CD4-positive, alpha-beta T cell (primary cell): ENCODE measurements around the gene CSTPP1. TPM values are rescaled to one million over a fixed set of nuclear protein-coding genes. Genes with fewer than 3 reads are reported as not detected.

Experiments used
- ATAC-seq: fragments of 200-7000 bp; cut with Tn5 transposase; one replicate; pipeline ENCODE4 v1.10.0; 2022; ENCODE audit warnings: mild to moderate bottlenecking; ENCODE audit not compliant: poor library complexity
- CTCF ChIA-PET: fragments of 350-600 bp; sonication (Branson Sonifier 250); formaldehyde crosslinking; loops from one replicate; lab custom pipeline; 2021; ENCODE audit warnings: antibody characterized with exemption, inconsistent platforms; lab: Charles Lee
- POLR2A ChIA-PET: fragments of 350-600 bp; sonication (Branson Sonifier 250); formaldehyde crosslinking; loops from one replicate; lab custom pipeline; 2021; ENCODE audit warnings: antibody characterized with exemption, inconsistent platforms; lab: Charles Lee
- DNase-seq, 14 experiments: peaks; one replicate each; pipeline ENCODE4 v3.0.0-alpha.2; 2013 to 2020; ENCODE audit warnings: mixed read lengths in 2 of 14
- H3K27ac ChIP-seq, 2 donors: one replicate each; pipeline versions ENCODE4 v1.5.1 to v1.7.0; 2013; ENCODE audit warnings: low read length in 2 of 2, low read depth in 1 of 2, mild to moderate bottlenecking in 1 of 2
- H3K27me3 ChIP-seq, 2 experiments: 1 replicate in 1 of 2; 2 replicates in 1 of 2; pipeline versions ENCODE4 v1.6.1 to v1.7.0; 2013; ENCODE audit warnings: low read length in 2 of 2, control low read depth in 1 of 2, mild to moderate bottlenecking in 1 of 2, moderate library complexity in 1 of 2; ENCODE audit not compliant: insufficient read depth in 2 of 2, control insufficient read depth in 1 of 2
- H3K36me3 ChIP-seq: one replicate; pipeline ENCODE4 v1.6.1; 2013; ENCODE audit warnings: low read length, control low read depth; ENCODE audit not compliant: insufficient read depth
- H3K4me1 ChIP-seq: one replicate; pipeline ENCODE4 v1.6.1; 2013; ENCODE audit warnings: low read length, control low read depth; ENCODE audit not compliant: insufficient read depth
- H3K4me3 ChIP-seq: one replicate; pipeline ENCODE4 v1.5.1; 2013; ENCODE audit warnings: mild to moderate bottlenecking, low read length, moderate library complexity
- H3K9me3 ChIP-seq, 2 experiments: 1 replicate in 1 of 2; 2 replicates in 1 of 2; pipeline versions ENCODE4 v1.6.1 to v1.7.0; 2013; ENCODE audit warnings: low read length in 2 of 2, mild to moderate bottlenecking in 2 of 2, control low read depth in 1 of 2, moderate library complexity in 1 of 2; ENCODE audit not compliant: control insufficient read depth in 1 of 2, insufficient read depth in 1 of 2
- H3K27ac Mint-ChIP-seq: one replicate; pipeline ENCODE4 v1.8.0; 2020; ENCODE audit warnings: mixed read lengths
- H3K27me3 Mint-ChIP-seq: one replicate; pipeline ENCODE4 v1.8.0; 2021; ENCODE audit warnings: mixed read lengths
- H3K36me3 Mint-ChIP-seq: one replicate; pipeline ENCODE4 v1.8.0; 2021; ENCODE audit warnings: low read depth, mixed read lengths
- H3K4me1 Mint-ChIP-seq: one replicate; pipeline ENCODE4 v1.8.0; 2021; ENCODE audit warnings: low read depth, mixed read lengths
- H3K4me3 Mint-ChIP-seq: one replicate; pipeline ENCODE4 v1.8.0; 2020; ENCODE audit warnings: mild to moderate bottlenecking, mixed read lengths
- H3K9me3 Mint-ChIP-seq: one replicate; pipeline ENCODE4 v1.8.0; 2020; ENCODE audit warnings: mixed read lengths
- CTCF ChIP-seq: fragments of 200-600 bp; IDR thresholded peaks from one replicate; pipeline ENCODE4 v1.8.0; 2022; ENCODE audit warnings: antibody characterized with exemption, mild to moderate bottlenecking
- intact Hi-C, 2 experiments: fragments of 100-400 bp; cut with DNase I in 1 of 2; cut with micrococcal nuclease in 1 of 2; formaldehyde crosslinking; loops; one replicate each; pipeline versions ENCODE4 v1.15.1 to v1.9.0; 2023 to 2025; cut with DNase I, micrococcal nuclease
- total RNA-seq, 174 experiments: library from RNA in 2 of 174; stranded (reverse) in 2 of 174; gene quantifications; one replicate each; pipeline ENCODE4 v1.2.3 and lab custom pipeline; 2021 to 2026

CSTPP1 gene
- total RNA-seq, 2 experiments from 2014 or later = 6.6 to 7.3 TPM

GRCh38 chr11:47067401-47067800, 130.8 kb downstream of the CSTPP1 start:
- no peaks in the 10 kb centered on the region for H3K27me3 Mint-ChIP-seq
- Histone ChIP-seq H3K36me3 (no peaks in the 10 kb centered on the region), H3K4me3 (no peak overlapping the region), H3K9me3 (no peaks in the 10 kb centered on the region), H3K27ac (no peak overlapping the region), H3K27me3 (no peaks in the 10 kb centered on the region), H3K4me1 (no peaks in the 10 kb centered on the region)
- no peak for ATAC-seq
- CTCF ChIA-PET = no interaction called here
- no peaks in the 10 kb centered on the region for H3K9me3 Mint-ChIP-seq
- intact Hi-C loops = no loop called here
- H3K4me1 Mint-ChIP-seq = no peaks in the 10 kb centered on the region
- no peak overlapping the region for H3K4me3 Mint-ChIP-seq
- no peak overlapping the region for H3K27ac Mint-ChIP-seq
- H3K36me3 Mint-ChIP-seq = no peaks in the 10 kb centered on the region
- TF ChIP-seq CTCF = no peak
- no peak for DNase-seq
- POLR2A ChIA-PET = no interaction called here

- Histone ChIP-seq H3K36me3 (no peaks in the 10 kb centered on the region), H3K9me3 (no peaks in the 10 kb centered on the region), H3K4me1 (no peaks in the 10 kb centered on the region), H3K27me3 (no peaks in the 10 kb centered on the region), H3K27ac (no peak overlapping the region), H3K4me3 (no peak overlapping the region)
- Mint-ChIP-seq H3K4me3 (no peak overlapping the region), H3K27ac (no peak overlapping the region), H3K36me3 (no peaks in the 10 kb centered on the region), H3K27me3 (no peaks in the 10 kb centered on the region), H3K4me1 (no peaks in the 10 kb centered on the region), H3K9me3 (no peaks in the 10 kb centered on the region)
- ATAC-seq (no peak), DNase-seq (no peak)
- ChIA-PET CTCF (no interaction called here), POLR2A (no interaction called here)
- no peak for TF ChIP-seq CTCF
- intact Hi-C loops = no loop called here
These were observed 134.2 kb downstream of the CSTPP1 start for GRCh38 chr11:47070769-47071168.

GRCh38 chr11:47071341-47071740, 134.8 kb downstream of the CSTPP1 start:
- no peak overlapping the region for H3K27ac ChIP-seq
- Mint-ChIP-seq H3K9me3 (no peaks in the 10 kb centered on the region), H3K27ac (no peak overlapping the region), H3K4me3 (no peak overlapping the region), H3K4me1 (no peaks in the 10 kb centered on the region), H3K36me3 (no peaks in the 10 kb centered on the region), H3K27me3 (no peaks in the 10 kb centered on the region)
- DNase-seq (no peak), ATAC-seq (no peak)
- H3K4me3 ChIP-seq = no peak overlapping the region
- CTCF ChIA-PET = no interaction called here
- POLR2A ChIA-PET = no interaction called here
- TF ChIP-seq CTCF = no peak
- H3K4me1 ChIP-seq = no peaks in the 10 kb centered on the region
- H3K27me3 ChIP-seq = no peaks in the 10 kb centered on the region
- intact Hi-C loops = no loop called here
- no peaks in the 10 kb centered on the region for H3K36me3 ChIP-seq
- no peaks in the 10 kb centered on the region for H3K9me3 ChIP-seq
